Posterior vena cava (tissue), 2 donors: Measurements from ENCODE around the gene RMC1. TPM values are rescaled to one million over a fixed set of nuclear protein-coding genes. Genes with fewer than 3 reads are reported as not detected.
"Not testable (repeated sequence)": the region's sequence is repeated elsewhere in the genome, so short reads cannot be mapped to it uniquely, and the experiment has no call there.

Experiments used
- DNase-seq: peaks from one replicate; pipeline ENCODE4 v3.0.0-alpha.2; 2020; ENCODE audit warnings: low spot score
- intact Hi-C, 2 donors: fragments of 100-400 bp; cut with DNase I; formaldehyde crosslinking; loops; one replicate each; pipeline versions ENCODE4 v1.14.1 to v1.14.2; 2022 to 2023
- total RNA-seq, 2 donors: library from RNA; stranded (reverse); fragmentation: NEBNext Ultra II Directional; extraction: Animal tissue kit (Norgen Biotek cat#: 25700); gene quantifications; one replicate each; pipeline ENCODE4 v1.2.1, GENCODE V29; 2021
- donor health status: DM: yes; HTN: yes; CAD: no.
- donor health status: DM: yes; HTN: yes; CAD: no.

The RMC1 gene
- total RNA-seq, 2 donors from 2014 or later, result 20.5 to 28.8 TPM

DNA sequence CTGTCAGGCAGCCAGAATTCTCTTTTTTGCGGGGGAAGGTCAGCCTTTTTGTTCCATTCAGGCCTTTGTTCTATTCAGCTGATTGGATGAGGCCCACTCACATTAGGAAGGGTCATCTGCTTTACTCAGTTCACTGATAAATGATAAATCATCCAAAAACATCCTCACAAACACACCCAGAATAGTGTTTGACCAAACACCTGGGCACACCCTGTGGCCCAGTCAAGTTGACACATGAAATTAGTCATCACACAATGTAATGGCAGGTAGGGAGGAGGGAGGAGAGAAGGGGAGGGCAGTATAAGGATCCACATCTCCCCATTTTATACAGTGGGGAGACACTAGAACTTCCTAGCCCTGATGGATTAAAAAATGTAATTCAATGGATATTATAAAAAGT lies 8.3 kb upstream of the RMC1 start:
- intact Hi-C loops, result no loop called here
- no peak for DNase-seq

DNA sequence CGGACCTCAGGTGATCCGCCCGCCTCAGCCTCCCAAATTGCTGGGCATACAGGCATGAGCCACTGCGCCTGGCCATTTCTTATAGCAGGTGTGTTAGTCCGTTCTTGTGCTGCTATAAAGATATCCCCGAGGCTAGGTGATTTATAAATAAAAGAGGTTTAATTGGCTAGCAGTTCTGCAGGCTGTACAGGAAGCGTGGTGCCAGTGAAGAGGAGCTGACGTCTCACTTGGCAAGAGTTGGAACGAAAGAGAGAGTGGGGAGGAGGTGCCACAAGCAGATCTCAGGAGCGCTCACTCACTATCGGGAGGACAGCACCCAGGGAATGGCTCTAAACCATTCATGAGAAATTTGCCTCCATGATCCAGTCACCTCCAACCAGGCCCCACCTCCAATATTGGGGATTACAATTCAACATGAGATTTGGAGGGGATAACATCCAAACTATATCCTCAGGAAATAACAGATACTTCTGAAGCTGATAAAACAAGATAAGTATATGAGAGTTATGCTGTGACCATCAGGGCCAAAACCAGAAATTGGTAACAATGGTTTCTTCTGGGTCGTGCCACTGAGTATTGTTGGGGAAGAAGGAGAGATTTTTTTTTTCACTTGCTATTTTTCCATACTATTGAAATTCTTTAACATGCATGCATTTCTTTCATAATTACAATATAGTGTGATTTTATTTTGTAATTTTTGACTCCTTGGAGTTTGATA lies 7.4 kb upstream of the RMC1 start:
- intact Hi-C loops, result no loop called here
- no peak for DNase-seq

DNA sequence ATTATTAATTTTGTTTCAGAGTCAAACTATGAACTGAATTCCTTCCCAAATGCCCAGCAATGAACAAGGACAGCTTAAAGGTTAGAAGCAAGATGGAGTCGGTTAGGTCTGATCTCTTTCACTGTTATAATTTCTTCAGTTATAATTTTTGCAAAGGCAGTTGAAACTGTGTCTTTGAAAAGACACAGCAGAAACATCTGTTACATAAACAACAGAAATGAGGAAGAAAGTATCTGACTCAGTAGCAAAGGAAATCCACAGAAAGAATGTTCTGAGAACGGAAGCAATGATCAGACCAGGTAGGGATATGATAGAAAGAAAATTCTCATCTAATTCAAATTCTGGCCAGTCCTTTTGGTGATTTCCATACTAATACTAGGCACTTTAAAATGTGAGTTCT lies 5.2 kb upstream of the RMC1 start:
- intact Hi-C loops, result no loop called here
- no peak for DNase-seq

DNA sequence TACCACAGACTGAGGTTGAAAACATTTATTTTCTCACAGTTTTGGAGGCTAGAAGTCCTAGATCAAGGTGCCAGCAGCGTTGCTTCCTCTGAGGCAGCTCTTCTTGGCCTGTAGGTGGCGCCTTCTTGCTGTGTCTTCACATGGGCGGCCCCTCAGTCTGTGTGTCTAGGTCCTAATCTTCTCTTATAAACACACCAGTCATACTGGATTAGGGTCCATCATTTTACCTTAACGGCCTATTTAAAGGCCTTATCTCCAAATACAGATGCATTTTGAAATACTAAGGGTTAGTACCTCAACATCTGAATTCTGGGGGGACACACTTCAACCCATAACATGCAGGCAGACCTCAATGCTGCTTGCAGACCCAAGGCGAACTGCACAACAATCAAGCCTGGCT lies 4.4 kb upstream of the RMC1 start:
- intact Hi-C loops, result no loop called here

DNA sequence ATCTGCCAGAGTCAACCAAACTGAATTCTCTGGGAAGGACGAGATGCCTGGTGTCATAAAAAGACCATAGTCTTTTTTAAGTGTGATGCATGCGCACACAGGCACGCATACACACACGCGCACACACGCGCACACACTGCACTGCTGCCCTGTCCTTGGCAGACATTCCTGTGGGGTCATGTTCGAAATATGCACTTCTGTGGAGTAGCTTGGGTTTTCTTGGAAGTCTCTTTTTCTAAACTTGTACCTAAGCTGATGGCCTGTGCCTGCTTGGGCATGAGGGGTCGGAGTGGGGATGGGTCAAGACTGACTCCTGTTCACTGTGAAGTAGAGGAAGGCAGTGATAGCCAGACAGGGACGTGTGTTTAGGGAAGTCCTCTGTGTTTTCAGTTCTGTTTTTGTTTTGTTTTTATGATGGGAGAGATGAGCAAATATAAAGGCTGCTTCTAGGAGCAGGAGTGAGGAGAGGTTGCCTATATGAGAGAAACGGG lies 4.0 kb upstream of the RMC1 start:
- intact Hi-C loops, result no loop called here
- DNase-seq, result no peak

More for the DNA sequence above, 4.4 kb upstream of the RMC1 start:
- peak; percentile 83 for DNase-seq

DNA sequence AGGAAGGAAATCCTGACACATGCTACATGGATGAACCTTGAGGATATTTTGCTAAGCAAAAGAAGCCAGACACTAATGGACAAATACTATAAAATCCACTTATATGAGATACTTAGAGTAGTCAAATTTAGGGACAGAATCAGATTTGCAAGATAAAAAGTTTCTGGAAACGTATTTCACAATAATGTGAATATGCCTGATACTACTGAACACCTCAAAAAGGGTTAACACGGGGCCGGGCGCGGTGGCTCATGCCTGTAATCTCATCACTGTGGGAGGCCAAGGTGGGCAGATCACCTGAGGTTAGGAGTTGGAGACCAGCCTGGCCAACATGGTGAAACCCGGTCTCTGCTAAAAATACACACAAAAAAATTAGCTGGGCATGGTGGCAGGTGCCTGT lies 1.7 kb upstream of the RMC1 start:
- intact Hi-C loops, result no loop called here
- DNase-seq, result no peak

DNA sequence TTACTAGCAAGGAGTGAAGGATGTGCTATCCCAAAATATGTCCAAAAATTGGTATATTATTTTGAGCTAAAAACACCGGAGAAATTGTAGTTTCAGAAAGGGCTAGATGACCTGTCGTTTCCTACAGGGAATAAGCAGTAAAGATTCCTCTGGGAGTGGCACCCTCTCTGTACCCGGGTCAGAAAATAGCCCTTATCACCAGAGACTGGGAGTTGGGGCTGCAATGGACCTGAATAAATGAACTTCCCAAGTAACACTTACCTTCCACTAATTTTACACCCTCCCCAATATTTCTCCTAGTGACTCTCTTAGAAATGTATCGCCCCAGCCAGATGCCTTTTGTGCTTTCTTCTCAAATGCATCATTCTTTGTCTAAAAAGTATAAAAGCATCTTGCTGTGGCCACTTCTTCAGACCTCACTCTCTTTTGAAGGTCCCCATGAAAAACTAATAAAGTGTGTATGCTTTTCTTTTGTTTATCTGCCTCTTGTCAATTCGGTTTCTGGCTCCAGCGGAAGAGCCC lies 734 bp upstream of the RMC1 start:
- intact Hi-C loops, result no loop called here

DNA sequence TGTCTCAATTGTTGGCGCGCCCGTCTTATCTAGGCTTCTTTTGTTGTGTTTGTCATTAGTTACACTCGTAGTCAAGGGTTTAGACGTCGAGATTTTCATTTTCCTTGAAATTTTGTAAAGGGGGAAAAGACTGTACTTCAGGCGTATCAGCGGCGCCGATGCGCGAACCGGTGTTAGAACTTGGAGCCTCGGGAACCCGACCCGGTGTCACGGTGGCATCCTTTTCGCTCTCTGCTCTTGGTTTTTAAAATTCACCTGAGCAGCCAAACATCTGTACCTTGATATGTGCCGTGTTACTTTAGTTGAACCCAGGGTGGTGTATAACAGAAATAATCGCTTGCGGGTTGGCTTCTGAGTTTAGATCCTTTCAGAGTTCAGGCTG lies 643 bp downstream of the RMC1 start:
- intact Hi-C loops, result no loop called here
- DNase-seq, result no peak

More for the DNA sequence above, 734 bp upstream of the RMC1 start:
- DNase-seq, result no peak

DNA sequence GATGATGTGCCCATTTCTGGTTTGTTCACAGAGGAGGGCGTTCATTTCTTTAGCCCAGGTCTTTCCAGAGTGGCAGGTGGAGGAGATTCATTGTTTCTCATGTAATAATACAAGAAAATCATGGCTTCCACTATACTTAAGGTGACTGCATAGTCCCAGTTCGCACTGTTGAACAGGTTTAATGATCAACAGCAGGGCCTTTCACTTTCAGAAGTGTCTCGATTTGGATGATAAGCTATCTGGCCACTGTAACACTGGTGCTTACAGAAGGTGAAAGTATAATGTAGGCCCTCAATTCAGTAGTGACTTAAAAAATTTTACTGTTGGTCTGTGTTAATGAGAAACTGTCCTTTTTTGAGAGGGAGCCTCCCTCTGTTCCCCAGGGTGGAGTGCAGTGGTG lies 1.4 kb downstream of the RMC1 start:
- intact Hi-C loops, result no loop called here
- no peak for DNase-seq

DNA sequence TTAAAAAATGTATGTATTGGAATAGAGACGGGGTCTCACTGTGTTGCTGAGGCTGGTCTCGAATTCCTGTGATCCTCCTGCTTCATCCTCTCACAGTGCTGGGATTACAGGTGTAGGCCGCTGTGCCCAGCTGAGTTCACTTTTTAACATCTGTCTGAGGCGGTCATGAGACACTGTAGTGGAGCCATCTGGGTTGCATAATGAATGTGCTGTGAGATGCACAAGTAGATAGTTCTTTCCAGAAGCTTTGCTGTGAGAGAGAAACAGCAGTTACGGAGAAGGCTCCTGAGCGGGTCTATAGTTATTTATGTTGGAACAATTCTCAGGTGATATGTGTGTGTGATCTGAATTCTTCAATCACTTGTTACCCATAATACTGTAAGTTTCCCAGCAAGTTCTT lies 3.1 kb downstream of the RMC1 start:
- no peak for DNase-seq
- intact Hi-C loops, result no loop called here

DNA sequence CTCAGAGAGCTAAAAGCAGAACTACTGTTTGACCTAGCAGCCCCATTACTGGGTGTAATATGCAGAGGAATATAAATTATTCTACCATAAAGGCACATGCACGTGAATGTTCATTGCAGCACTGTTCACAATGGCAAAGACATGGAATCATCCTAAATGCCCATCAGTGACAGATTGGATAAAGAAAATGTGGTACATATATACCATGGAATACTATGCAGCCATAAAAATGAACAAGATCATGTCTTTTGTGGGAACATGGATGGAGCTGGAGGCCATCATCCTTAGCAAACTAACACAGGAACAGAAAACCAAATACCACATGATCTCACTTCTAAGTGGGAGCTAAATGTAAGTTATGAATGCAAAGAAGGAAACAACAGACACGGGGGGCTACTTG lies 7.6 kb downstream of the RMC1 start:
- intact Hi-C loops, DNase-seq: not testable (repeated sequence)

DNA sequence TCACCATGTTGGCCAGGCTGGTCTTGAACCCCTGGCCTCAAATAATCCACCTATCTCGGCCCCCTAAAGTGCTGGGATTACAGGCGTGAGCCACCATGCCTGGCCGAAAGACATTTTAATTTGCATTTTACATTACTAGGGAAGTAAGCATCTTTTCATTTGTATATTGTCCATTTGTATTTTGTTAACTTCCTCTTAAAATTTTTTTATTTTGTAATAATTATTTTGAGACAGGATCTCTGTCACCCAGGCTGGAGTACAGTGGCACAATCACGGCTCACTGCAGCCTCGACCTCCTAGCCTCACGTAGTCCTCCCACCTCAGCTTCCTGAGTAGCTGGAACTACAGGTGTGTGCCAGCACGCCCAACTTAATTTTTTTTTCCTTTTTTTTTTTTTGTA lies 8.9 kb downstream of the RMC1 start:
- intact Hi-C loops, DNase-seq: not testable (repeated sequence)

DNA sequence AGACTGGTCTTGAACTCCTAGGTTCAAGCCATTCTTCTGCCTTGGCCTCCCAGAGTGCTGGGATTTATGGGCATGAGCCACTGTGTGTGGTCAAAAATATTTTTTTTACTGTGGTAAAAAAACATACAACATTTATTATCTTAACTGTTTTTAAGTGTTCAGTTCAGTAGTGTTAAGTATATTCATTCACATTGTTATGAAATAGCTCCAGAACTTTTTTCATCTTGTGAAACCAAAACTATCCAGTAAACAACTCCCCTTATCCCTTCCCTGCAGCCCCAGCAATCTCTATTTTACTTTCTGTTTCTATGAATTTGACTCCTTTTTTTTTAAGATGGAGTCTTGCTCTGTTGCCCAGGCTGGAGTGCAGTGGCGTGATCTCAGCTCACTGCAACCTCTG lies 9.3 kb downstream of the RMC1 start:
- DNase-seq, result no peak
- intact Hi-C loops, result no loop called here

DNA sequence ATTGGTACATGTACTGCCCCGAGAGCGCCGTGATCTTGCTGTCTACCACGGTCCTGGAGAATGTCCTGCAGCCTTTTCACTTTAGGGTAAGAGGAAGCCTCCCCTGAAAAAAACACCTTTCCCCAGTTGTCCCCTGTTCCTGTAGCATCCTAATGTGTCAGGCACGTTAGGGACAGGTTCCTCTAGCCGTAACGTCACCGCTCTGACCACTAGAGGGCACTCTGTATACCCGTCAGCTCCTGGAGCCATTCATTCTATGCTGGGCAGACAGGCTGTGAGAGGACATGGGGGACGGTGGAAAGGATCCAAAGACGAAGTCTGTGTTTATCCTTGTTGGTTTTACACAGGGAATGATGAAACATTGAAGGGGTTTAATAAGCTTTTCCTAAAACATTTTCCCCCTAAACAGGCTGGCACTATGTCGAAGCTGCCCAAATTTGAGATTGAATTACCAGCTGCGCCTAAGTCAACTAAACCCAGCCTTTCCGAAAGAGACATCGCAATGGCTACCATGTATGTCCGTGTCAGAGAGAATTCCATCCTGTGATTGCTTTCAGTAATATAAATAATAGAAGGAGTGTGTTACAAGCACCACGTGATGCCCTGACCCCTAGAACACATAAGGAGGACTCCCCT lies 12.7 kb downstream of the RMC1 start:
- peak; percentile 89 for DNase-seq
- intact Hi-C loops, result no loop called here

DNA sequence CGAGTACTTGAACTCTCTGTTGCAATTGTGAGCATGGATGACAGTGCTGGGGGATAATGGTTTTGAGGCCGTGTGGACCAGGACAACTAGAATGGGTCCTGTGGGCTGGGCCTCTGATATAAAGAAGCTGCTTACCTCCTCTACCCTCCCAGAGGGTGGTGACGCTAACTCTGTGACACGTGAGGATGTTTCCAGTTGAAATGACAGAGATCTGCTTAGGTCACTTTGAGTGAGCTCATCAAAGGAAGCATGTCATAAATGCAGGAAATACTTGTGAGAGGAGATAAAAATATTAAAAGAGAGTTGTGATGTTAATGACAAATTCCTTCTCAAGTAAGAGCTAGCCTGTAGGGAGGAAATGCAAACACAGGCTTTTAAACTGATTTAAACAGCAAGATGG lies 16.4 kb downstream of the RMC1 start:
- no peak for DNase-seq
- intact Hi-C loops, result no loop called here

DNA sequence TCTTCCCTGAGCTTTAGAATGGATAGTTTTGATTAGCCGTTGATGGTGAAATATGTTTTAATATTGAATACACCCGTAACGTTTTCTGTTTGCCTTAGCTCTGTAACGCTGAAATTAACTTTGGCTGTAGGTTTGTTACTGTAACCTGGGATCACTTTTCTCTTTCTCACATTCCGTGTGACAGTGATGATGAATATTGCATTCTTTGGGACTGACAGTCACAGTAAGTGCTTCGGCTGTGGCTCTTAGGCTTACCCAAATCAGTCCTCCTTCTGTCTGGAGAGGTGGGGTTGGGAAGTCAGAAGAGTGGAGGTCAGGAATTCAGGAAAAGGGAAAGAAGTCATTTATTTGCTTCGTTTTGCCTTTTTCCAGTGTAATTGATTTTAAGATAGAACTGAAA lies 18.0 kb downstream of the RMC1 start:
- intact Hi-C loops, result no loop called here
- no peak for DNase-seq

DNA sequence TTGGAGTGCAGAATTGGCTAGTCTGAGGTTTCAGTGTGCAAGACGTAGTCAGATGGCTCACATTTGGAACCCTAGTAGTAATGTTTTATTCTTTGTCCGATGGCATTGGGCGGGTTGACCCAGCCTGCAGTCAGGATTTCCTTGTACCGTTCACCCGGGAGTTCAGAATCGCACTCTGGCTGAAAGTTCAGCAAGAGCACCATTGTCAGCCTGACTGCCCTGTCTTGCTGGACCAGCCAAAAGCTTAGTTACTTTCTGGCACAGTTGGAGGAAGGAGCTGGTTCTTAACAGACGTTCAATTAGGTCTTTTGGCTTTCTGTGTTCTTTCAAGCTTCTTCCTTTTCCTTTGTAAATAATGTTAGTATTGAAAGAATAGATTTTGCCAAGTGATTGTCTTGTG lies 18.6 kb downstream of the RMC1 start:
- no peak for DNase-seq
- intact Hi-C loops, result no loop called here

DNA sequence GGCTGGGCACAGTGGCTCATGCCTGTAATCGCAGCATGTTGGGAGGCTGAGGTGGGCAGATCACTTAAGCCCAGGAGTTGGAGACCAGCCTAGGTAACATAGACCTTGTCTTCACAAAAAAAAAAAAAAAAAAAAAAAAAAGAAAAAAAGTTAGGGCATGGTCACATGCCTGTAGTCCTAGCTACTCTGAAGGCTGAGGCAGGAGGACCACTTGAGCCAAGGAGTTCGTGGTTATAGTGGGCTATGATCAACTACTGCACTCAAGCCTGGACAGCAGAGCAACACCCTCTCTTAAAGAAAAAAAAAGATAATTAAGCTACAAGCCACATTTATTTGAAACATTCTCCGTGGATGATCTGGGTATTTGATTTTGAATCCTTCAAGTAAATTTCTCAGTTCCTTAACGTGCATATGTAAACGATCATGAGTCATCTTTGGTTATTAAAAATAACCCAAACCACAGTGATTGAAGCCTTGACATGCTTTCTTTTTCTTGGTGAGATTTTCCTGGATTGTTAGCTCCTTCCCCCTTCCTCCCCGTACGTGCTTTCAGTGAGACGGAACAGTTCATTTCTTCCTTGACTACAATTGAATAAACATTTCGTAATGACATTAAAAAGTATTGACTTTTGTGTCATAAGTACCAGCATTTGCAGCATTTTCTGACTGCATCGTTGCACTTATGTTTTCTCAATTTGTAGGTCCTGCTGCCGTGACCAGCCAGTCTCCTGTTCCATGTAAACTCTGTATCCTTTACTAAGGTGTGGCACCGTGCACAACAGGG lies 20.3 kb downstream of the RMC1 start:
- intact Hi-C loops, result no loop called here
- no peak for DNase-seq

DNA sequence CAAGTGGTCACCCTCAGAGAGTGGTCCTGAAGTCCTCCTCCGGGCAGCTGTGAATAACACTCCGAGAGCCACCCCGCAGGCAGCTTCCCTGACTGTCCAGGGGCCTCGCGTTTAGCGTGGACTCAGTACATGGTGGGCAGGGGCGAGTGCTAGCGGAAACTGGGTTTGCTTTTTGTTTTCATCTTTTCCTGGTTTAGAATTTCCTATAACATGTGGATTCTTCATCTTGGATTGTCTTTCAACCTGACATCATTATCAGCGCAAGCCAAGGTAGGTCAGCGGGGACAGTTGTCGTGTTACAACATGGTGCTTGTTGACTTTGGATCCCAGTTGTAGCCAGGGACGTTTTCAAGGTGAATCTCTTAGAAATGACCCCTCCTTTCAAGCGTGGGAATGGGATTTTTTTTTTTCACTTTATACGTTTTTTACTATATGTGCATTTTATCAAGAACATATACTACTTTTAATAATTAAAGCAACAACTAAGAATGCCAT lies 20.9 kb downstream of the RMC1 start:
- DNase-seq, result no peak

DNA sequence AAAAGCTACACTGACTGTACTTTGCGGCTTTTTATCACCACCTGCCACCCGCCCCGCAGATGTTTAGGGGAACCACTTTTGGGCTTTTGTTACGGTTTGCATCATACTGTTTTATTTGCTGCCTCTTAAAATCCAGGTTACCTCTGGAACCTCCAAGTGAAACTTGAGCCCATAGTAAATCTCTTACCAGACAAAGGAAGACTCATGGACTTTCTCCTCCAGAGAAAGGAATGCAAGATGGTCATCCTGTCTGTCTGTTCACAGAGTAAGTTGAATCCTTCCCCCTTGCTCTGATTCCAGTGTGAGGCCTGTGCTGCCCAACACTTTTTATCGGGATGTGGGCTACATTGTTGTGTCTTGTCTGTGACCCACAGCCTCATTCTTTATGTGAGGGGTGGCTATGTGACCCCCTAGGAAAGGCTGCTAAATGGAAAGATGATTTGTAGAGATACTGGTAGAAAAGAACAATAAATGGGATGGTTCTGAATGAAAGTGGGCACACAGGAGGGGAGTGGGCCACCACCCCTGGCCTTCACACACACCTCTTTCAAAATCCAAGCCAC lies 23.3 kb downstream of the RMC1 start:
- intact Hi-C loops, result no loop called here
- DNase-seq, result no peak

More for the DNA sequence above, 20.9 kb downstream of the RMC1 start:
- intact Hi-C loops, result no loop called here
